AG04450 (cell line): ENCODE measurements around the gene FRMPD4. TPM values are rescaled to one million over a fixed set of nuclear protein-coding genes. Genes with fewer than 3 reads are reported as not detected.

Experiments used
- CTCF ChIA-PET: fragments of 300-600, 350-600 bp; formaldehyde crosslinking; extraction: SDS; loops from one replicate; lab custom pipeline; 2022; ENCODE audit warnings: antibody characterized with exemption, inconsistent platforms; lab: Charles Lee
- POLR2A ChIA-PET: fragments of 350-600 bp; formaldehyde crosslinking; extraction: SDS; loops from one replicate; lab custom pipeline; 2021; ENCODE audit warnings: antibody characterized with exemption, inconsistent platforms; lab: Yijun Ruan, JAX
- DNase-seq: peaks from one replicate; pipeline ENCODE4 v3.0.0-alpha.2; 2011; ENCODE audit warnings: low read depth, low spot score
- H3K27ac ChIP-seq: one replicate; pipeline ENCODE4 v1.5.1; 2012; ENCODE audit warnings: low read depth, low read length, control low read depth
- H3K27me3 ChIP-seq: one replicate; pipeline ENCODE4 v1.6.0; 2012; ENCODE audit warnings: low read length; ENCODE audit not compliant: control insufficient read depth, insufficient read depth
- H3K4me3 ChIP-seq: 2 replicates; pipeline ENCODE4 v1.5.1; 2011; ENCODE audit warnings: mild to moderate bottlenecking, low read depth, low read length, control low read depth
- H3K9me3 ChIP-seq: 2 replicates; pipeline ENCODE4 v1.5.1; 2012; ENCODE audit warnings: low read length; ENCODE audit not compliant: control insufficient read depth, insufficient read depth
- polyA plus RNA-seq: library from polyadenylated mRNA; depleted of rRNA; stranded (reverse); fragments of >200 nt; gene quantifications from 2 replicates; pipeline ENCODE4 v1.2.3, GENCODE V29; 2011
- TF ChIP-seq, protein P1 (sequence below): IDR thresholded peaks from 2 replicates; pipeline ENCODE4 v1.5.1; 2011; ENCODE audit warnings: low read depth, low read length, control low read depth, inconsistent platforms

The FRMPD4 gene
- polyA plus RNA-seq, 1 experiment, result 2.7 TPM

DNA sequence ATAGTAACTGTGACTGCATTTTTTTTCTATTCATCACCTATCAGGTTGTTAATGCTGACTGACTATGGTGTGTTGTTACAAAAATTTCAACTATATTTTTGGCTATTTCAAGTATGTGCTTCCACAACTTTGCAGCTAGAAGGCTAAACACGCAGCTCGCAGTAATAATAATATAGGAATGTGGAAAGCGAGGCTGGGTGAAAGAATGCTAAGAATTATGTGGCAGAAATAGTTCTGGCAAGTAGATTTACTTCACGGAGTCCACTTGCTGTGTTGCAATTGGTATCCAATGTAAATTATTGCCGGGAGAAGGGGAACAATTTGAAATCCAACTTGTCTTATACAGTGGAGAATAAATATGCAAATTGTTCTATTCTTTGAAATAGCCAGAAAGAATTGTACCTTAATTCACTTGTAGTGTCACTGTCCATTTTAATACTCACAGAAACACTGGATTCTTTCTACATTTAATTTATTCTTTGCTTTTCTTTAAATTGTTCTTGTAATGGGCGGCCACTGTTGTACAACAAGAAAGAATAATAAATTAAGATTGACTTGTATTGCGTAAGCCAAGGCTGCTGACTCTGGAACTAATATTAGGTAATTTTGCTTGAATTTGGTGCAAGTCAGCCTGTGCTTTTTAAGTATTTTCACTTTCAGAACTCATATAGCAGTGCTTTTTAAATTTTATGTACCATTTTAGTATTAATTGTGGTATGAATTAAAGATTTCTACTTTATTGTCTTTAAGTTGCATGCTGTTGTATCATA is 154.9 kb downstream of the FRMPD4 start:
- H3K27ac ChIP-seq, result no peak overlapping the region
- TF ChIP-seq, protein P1, sequence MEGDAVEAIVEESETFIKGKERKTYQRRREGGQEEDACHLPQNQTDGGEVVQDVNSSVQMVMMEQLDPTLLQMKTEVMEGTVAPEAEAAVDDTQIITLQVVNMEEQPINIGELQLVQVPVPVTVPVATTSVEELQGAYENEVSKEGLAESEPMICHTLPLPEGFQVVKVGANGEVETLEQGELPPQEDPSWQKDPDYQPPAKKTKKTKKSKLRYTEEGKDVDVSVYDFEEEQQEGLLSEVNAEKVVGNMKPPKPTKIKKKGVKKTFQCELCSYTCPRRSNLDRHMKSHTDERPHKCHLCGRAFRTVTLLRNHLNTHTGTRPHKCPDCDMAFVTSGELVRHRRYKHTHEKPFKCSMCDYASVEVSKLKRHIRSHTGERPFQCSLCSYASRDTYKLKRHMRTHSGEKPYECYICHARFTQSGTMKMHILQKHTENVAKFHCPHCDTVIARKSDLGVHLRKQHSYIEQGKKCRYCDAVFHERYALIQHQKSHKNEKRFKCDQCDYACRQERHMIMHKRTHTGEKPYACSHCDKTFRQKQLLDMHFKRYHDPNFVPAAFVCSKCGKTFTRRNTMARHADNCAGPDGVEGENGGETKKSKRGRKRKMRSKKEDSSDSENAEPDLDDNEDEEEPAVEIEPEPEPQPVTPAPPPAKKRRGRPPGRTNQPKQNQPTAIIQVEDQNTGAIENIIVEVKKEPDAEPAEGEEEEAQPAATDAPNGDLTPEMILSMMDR, result no peak
- ChIA-PET CTCF (interaction anchor here (1.0 kb wide), 1 partner anchor 10 kb away, joined by 3 read pairs; no protein-coding TSS in a partner anchor), POLR2A (interaction anchor here (0.6 to 0.7 kb wide), 2 partner anchors 153 to 154 kb away, joined by 3 to 4 read pairs; no protein-coding TSS in a partner anchor)
- peak; percentile 39 for DNase-seq
- H3K9me3 ChIP-seq, result no peaks in the 10 kb centered on the region
- H3K4me3 ChIP-seq, result no peak overlapping the region
- H3K27me3 ChIP-seq, result no peaks in the 10 kb centered on the region

GRCh38 chrX:12297353-12297752 is 159.1 kb downstream of the FRMPD4 start:
- DNase-seq, result no peak
- H3K9me3 ChIP-seq, result no peaks in the 10 kb centered on the region
- TF ChIP-seq, protein P1, result no peak
- no peak overlapping the region for H3K27ac ChIP-seq
- no peaks in the 10 kb centered on the region for H3K27me3 ChIP-seq
- POLR2A ChIA-PET, result no interaction called here
- CTCF ChIA-PET, result interaction anchor here (0.8 kb wide), 1 partner anchor 404 kb away, joined by 3 read pairs; no protein-coding TSS in a partner anchor
- no peak overlapping the region for H3K4me3 ChIP-seq

GRCh38 chrX:12301288-12301687 is 163.0 kb downstream of the FRMPD4 start:
- Histone ChIP-seq H3K27ac (no peak overlapping the region), H3K27me3 (no peaks in the 10 kb centered on the region), H3K9me3 (no peaks in the 10 kb centered on the region), H3K4me3 (no peak overlapping the region)
- TF ChIP-seq, protein P1, result no peak
- CTCF ChIA-PET, result no interaction called here
- POLR2A ChIA-PET, result no interaction called here
- no peak for DNase-seq

GRCh38 chrX:12304261-12304660 is 166.0 kb downstream of the FRMPD4 start:
- no peak for DNase-seq
- Histone ChIP-seq H3K27me3 (no peaks in the 10 kb centered on the region), H3K4me3 (no peak overlapping the region), H3K27ac (no peak overlapping the region), H3K9me3 (no peaks in the 10 kb centered on the region)
- ChIA-PET CTCF (no interaction called here), POLR2A (no interaction called here)
- TF ChIP-seq, protein P1, result no peak

GRCh38 chrX:12307961-12308360 is 169.7 kb downstream of the FRMPD4 start:
- H3K27me3 ChIP-seq, result no peaks in the 10 kb centered on the region
- TF ChIP-seq, protein P1, result no peak
- H3K9me3 ChIP-seq, result no peaks in the 10 kb centered on the region
- CTCF ChIA-PET, result no interaction called here
- no peak overlapping the region for H3K27ac ChIP-seq
- no peak for DNase-seq
- no peak overlapping the region for H3K4me3 ChIP-seq
- POLR2A ChIA-PET, result no interaction called here
